Measurements from ENCODE around the gene KIF6. TPM values are rescaled to one million over a fixed set of nuclear protein-coding genes. Genes with fewer than 3 reads are reported as not detected.

The KIF6 gene
- total RNA-seq, 1 donor from 2014 or later, result 1.4 TPM

DNA sequence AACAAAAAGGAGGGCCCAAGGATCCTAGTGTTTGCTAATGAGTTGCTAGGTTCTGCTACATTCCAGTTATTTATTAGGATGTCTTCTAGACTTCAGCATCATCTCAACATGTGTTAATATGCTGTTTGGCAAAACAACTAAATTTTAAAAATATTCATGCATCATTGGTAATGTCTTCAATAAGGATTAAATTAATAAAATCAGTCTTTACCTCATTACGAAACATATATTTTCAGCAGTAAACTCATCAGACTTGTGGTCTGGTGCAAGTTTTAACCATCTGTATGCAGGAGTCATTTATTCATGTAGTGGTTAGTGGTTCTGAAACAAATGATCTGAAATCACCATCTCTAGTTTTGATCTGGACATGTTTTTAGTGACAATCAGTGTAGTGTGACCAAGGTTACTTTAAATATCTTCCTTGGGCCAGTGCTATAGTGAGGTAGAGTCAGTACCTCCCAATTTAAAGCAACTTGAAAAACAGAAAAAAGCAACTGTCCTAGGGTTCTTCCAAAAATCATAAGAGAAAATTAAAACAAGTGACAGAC, 317.7 kb downstream of the KIF6 start:
- Mint-ChIP-seq H3K4me3 (no peak overlapping the region), H3K9me3 (no peaks in the 10 kb centered on the region), H3K36me3 (no peaks in the 10 kb centered on the region), H3K27ac (no peak overlapping the region), H3K4me1 (no peaks in the 10 kb centered on the region), H3K27me3 (ENCODE audit: low read depth) (no peaks in the 10 kb centered on the region)
- DNase-seq (ENCODE audit: low spot score in 2 of 2, unreplicated experiment in 2 of 2), result no peak
- TF ChIP-seq CTCF (IDR thresholded peaks at IDR 0.05; ENCODE audit: unreplicated experiment), result no peak

GRCh38 chr6:39404312-39404711, 320.9 kb downstream of the KIF6 start:
- no peak for TF ChIP-seq CTCF (IDR thresholded peaks at IDR 0.05; ENCODE audit: unreplicated experiment)
- no peaks in the 10 kb centered on the region for H3K36me3 Mint-ChIP-seq

DNA sequence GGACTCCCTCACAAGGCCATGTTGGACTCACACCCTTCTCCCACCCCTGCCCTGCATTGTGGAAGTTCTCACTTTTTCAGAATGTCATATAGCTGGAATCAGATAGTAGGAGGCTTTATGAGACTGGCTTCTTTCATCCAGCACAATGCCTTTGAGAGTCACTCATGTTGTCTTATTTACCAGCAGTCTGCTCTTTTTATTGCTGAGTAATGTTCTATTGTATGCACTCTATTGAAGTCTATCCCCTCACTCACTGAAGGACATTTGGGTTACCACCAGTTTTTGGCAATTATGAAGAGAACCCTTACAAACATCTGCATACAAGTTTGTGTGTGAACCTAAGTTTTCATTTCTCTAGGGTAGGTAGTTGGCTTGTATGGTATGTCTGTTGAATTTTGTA, 321.9 kb downstream of the KIF6 start:
- no peak overlapping the region for H3K27ac Mint-ChIP-seq
- H3K4me1 Mint-ChIP-seq, result peaks cover 10% of the 10 kb centered on the region
- no peak for TF ChIP-seq CTCF (IDR thresholded peaks at IDR 0.05; ENCODE audit: unreplicated experiment)
- no peak for DNase-seq (ENCODE audit: low spot score in 2 of 2, unreplicated experiment in 2 of 2)
- H3K4me3 Mint-ChIP-seq, result no peak overlapping the region
- no peaks in the 10 kb centered on the region for H3K36me3 Mint-ChIP-seq
- H3K9me3 Mint-ChIP-seq, result no peaks in the 10 kb centered on the region
- H3K27me3 Mint-ChIP-seq (ENCODE audit: low read depth), result no peaks in the 10 kb centered on the region

More at GRCh38 chr6:39404312-39404711, 320.9 kb downstream of the KIF6 start:
- Mint-ChIP-seq H3K27ac (no peak overlapping the region), H3K4me3 (no peak overlapping the region), H3K4me1 (peaks cover 10% of the 10 kb centered on the region), H3K9me3 (no peaks in the 10 kb centered on the region), H3K27me3 (ENCODE audit: low read depth) (no peaks in the 10 kb centered on the region)
- no peak for DNase-seq (ENCODE audit: low spot score in 2 of 2, unreplicated experiment in 2 of 2)

GRCh38 chr6:39402239-39402751, 322.9 kb downstream of the KIF6 start:
- no peaks in the 10 kb centered on the region for H3K9me3 Mint-ChIP-seq
- H3K36me3 Mint-ChIP-seq, result no peaks in the 10 kb centered on the region
- peaks cover 2% of the 10 kb centered on the region for H3K27me3 Mint-ChIP-seq (ENCODE audit: low read depth)
- TF ChIP-seq CTCF (IDR thresholded peaks at IDR 0.05; ENCODE audit: unreplicated experiment), result no peak
- no peak overlapping the region for H3K4me3 Mint-ChIP-seq
- no peak for DNase-seq (ENCODE audit: low spot score in 2 of 2, unreplicated experiment in 2 of 2)
- peak overlapping the region; percentile 2 for H3K27ac Mint-ChIP-seq
- peaks cover 10% of the 10 kb centered on the region for H3K4me1 Mint-ChIP-seq

DNA sequence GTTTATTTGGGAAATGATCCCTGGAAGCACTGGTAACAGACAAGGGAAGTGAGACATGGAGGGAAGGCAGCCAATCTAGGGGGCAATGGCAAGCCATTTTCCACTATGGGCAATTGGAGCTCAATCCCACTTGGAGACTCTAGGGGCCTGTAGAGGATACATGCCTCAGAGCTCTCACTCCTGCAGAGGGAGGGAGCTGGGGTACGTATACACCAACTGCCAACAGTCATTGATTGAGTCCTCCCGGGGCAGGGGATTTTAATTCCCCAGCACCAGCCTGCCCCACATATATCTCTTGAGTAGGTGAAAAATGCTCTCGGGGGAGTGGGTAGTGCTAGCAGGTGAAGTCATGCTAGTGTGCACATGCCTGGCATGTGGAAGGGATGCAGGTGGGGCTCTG, 323.8 kb downstream of the KIF6 start:
- Mint-ChIP-seq H3K27me3 (ENCODE audit: low read depth) (peaks cover 2% of the 10 kb centered on the region), H3K4me1 (peaks cover 10% of the 10 kb centered on the region), H3K4me3 (no peak overlapping the region), H3K36me3 (no peaks in the 10 kb centered on the region), H3K27ac (no peak overlapping the region), H3K9me3 (no peaks in the 10 kb centered on the region)
- TF ChIP-seq CTCF (IDR thresholded peaks at IDR 0.05; ENCODE audit: unreplicated experiment), result no peak
- DNase-seq (ENCODE audit: low spot score in 2 of 2, unreplicated experiment in 2 of 2), result no peak
